HL-60 (cell line): Measurements from ENCODE around the gene ZNF771.

Source experiments
- CTCF ChIP-seq: IDR thresholded peaks from one replicate; pipeline ENCODE4 v1.5.1; 2011; ENCODE audit warnings: low read length, control low read depth, inconsistent platforms; ENCODE audit not compliant: insufficient read depth
- POLR2AphosphoS5 ChIP-seq: IDR thresholded peaks from 2 replicates; pipeline ENCODE4 v1.6.1; 2012; ENCODE audit warnings: low read depth
- REST ChIP-seq: IDR thresholded peaks from 2 replicates; pipeline ENCODE4 v1.6.1; 2012; ENCODE audit warnings: low read depth; ENCODE audit not compliant: insufficient replicate concordance
- SPI1 ChIP-seq: IDR thresholded peaks from 2 replicates; pipeline ENCODE4 v1.6.1; 2012; ENCODE audit warnings: low read depth, mild to moderate bottlenecking, borderline replicate concordance

- no peak for TF ChIP-seq CTCF
- TF ChIP-seq POLR2AphosphoS5, result no peak
- no peak for TF ChIP-seq REST
- TF ChIP-seq SPI1, result no peak
Observed at GRCh38 chr16:30380803-30381208, 26.6 kb upstream of the ZNF771 start.
